NCI-H1436 treated with DMSO at 0.1 percent for 48 hours (cell line): ENCODE data around the gene NRIP3.

ENCODE experiments used
- DNase-seq: peaks from one replicate; lab custom pipeline; 2025; lab: John Stamatoyannopoulos, UW

NRIP3 gene

GRCh38 chr11:9003573-9004182 lies at the start of gene NRIP3:
Gene NRIP3 (minus strand): TSS chr11:9004001. CDS start chr11:9003935, 66 bp downstream.
- DNase-seq = no peak

- no peak for DNase-seq
Observed at GRCh38 chr11:9052316-9052715, 48.5 kb upstream of the NRIP3 start.

DNA sequence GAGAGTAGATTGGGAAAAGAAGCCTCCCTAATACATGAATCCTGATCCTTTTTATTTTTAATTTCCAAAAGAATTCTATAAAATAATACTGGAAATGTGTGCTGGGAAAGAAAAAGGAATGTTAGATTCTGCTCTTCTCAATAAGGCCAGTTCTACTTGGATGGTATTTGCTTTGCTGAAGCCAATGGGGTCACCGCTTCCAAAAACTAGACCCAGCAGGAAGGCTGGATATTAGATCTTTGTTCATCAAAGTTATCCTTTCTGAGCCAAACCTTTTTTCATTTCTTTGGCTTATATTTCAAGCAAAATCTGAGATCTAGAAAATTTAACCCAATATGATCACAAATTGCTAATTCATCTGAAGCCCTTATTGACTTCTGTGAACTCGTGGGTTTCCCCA lies 46.2 kb upstream of the NRIP3 start:
- DNase-seq = no peak

- DNase-seq = no peak
Observed at GRCh38 chr11:9047964-9048523, 44.2 kb upstream of the NRIP3 start.

DNA sequence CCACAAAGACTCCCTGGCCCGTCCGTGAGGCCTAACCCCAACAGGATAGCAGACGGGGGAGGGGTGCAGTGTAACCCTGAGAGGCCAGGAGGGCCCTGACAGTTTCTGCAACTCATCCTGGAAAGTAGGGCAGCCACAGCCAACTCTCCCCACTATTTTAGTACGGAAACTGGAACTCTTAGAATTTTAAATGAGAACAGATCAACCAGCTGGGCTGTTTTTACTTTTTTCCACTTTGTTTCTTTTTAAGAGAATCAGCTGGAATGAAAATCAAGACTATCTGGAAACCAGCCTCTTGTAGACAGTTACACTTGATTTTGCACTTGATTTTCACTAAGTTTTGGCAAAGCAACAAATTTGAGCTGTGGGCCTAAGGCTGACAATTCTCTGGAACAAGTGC lies 42.7 kb upstream of the NRIP3 start:
- DNase-seq = no peak

- no peak for DNase-seq
Observed at GRCh38 chr11:9042488-9042887, 38.7 kb upstream of the NRIP3 start.

- DNase-seq = no peak
Observed at GRCh38 chr11:9041747-9042146, 37.9 kb upstream of the NRIP3 start.

GRCh38 chr11:9040410-9040809 lies 36.6 kb upstream of the NRIP3 start:
- no peak for DNase-seq

DNA sequence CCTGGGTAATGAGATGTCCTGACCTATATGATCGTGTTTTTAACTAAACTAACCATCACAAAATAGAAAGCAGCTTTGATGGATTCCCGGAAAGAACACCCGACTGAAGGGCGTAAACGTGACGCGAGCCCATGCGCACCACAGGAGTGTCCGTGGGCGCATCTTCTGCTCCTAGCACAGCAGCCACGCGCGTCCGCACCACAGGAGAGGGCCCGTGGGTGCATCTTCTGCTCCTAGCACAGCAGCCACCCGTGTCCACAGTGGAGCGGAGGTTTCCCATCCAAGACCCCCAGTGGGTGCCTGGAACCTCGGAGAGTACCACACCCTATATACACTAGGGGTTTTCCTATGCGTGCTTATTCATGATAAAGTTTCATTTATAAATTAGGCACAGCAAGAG lies 36.1 kb upstream of the NRIP3 start:
- no peak for DNase-seq

- DNase-seq = no peak
Observed at GRCh38 chr11:9039198-9039597, 35.4 kb upstream of the NRIP3 start.

DNA sequence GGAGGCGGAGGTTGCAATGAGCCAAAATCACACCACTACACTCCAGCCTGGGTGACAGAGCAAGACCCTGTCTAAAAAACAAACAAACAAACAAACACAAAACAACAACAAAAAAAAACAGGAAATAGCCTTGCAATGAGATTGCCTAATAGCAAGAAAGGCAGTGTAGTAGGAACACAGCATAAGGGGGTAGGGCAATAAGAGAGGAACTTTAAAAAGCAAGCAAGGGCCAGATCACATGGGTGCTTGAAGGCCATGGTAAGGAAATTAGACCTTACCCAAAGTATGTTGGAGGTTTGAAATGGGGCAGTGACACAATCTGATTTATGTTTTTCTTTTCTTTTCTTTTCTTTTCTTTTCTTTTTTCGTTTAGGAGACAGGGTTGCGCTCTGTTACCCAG lies 34.7 kb upstream of the NRIP3 start:
- DNase-seq = no peak

DNA sequence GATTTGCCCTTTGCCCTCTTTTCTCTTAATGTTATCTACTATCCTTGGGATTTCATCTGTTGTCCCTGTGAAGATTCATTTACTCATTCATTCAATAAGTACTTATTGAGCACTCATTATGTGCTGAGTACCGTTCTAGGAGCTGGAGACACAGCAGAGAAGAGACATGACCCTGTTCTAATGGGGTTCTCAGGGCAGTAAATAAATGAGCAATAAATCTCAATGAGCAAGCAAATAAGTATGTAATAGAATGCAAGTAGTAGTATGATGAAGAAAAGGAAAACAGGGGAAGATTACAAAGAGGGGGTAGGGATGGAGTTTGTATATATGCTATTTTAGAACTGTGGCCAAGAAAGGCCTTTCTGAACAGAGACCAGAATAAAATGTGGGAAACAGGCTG lies 34.2 kb upstream of the NRIP3 start:
- no peak for DNase-seq

DNA sequence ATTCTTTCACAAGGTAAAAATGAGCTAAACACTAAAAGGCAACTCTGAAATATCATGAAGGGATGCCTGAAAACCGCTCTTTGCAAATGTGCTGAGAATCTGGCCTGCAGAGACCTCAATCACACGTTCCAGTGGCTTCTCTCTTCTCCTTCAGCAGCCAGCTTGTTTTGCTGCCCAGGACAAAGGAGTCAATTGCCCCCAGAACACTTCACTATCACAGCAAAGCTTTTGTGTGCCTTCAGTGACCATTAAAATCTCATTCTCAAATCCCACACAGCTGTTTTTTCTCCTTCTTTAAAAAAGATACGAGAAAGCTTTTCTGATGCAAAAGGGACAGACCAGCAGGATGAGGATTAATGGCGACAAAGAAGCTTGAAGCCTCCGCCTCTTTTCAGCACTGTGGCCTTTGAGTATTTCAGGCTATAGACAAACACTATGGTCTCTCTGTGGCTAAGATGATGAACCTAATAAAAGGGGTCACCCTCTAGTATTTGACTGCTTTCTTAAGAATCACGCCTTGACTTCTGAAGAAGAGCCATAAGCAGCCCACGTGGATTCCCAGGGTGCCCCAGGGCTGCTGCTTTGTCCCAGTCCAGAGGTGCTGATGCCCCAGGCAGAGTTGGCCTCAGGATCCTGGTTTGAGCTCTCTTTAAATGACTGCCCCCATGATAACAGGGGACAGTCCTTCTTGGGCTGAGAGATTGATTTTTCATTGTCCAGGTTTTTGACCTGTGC lies 33.4 kb upstream of the NRIP3 start:
- no peak for DNase-seq

DNA sequence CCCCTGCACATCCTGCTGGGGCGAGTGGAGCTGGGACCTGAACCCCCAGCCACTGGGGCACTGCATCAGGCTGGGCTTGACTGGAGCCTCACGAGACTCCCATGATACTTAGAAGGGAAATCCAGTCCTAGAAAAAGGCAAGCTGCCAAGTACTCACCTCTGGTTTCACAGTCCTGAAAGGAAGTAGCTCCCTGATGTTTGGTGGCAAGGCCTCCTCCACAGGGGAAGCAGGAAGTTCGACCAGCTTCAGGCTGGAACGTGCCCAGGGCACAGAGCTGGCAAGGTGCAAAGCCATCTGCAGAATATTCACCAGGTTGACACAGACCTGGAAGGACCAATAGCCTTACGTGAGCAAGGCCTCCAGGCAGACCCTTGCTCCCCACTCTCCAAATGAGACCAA lies 26.8 kb upstream of the NRIP3 start:
- DNase-seq = no peak

DNA sequence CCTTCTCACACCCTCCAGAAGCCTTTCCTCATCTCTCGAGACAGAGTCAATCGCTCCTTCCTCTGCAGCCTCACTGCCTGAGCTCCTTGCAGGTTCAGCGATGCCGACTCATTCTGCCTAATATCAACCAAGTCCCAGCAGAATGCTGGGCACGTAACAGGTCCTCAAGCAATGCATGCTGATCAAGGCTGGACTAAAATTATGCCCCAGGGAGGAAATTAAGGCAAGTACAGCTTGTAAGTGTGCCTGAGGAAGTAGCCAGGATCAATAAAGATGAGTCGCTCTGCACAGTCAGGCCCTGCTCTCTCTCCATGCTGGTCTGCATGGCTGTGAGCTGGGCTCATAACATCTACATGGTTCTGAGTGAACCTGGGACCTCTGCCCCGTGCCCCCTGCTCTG lies 25.6 kb upstream of the NRIP3 start:
- no peak for DNase-seq

DNA sequence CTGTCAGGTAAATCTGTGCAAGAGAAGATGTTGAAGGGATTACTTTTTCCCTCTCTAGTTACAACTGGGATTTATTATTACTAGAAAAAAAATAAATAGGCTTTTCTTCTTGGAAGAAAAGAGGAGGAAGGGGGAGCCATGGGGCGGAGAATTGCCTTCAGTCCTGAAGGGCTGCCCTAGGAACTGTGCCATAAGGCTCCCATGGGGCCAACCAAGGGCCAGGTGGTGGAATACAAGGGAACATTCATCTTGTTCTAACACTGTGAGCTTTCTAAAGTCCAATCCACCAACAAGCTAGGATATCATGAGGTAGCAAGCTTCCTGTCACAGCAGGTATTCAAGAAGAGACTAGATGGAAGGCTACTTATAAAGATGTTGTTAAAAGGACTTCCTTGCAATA lies 24.8 kb upstream of the NRIP3 start:
- no peak for DNase-seq

DNA sequence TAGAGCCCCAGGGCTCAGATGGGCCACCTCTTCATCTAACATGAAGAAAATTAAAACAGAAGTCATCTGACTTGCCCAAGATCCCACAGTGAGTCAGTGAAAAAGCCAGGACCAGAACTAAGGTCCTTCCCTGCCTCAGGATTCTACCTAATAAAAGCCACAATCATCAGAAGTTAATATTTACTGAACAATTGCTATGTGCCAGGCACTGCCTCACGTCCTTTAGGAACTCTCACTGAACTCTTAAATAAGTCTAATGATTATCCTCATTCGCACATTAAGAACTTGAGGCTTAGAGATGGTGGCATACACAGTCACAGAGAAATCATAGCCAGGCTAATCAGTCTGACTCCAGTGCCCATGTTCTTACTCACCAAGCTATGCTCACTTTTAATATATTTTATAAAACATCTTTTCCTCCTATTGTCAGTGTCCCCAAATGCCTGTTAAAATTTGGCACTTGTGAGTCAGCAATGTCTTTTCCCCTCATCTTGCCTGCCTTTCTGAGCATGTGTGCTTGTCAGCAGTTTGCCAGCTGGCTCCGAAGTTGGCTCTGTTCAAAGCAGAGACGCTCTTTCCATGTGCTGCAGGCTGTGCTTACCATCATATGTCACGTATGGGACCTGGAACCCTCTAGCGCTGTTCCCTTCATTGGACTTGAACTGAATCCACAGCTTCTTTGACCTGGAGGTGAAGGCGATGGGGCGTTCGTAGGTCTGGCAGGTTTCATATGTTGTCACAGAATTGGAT lies 21.5 kb upstream of the NRIP3 start:
- no peak for DNase-seq

GRCh38 chr11:9022961-9023680 lies 19.3 kb upstream of the NRIP3 start:
- no peak for DNase-seq

DNA sequence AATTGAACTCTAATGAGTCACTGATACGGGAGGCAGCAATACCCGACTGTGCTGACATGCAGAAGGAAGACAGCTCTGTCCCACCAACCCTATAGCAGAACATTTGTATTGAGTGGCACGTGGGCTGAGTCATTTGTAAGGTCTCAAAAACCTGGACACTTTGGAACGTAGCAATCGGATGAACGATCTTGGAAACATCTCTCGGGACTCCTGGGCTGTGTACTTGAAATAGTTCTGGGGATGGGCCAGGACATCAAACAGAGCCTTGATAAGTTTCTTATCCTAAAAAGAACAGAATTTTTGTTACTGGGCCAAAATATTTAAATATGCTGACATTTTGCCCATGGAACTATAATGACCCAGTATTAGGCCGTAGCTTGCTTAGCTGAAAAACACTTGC lies 17.1 kb upstream of the NRIP3 start:
- DNase-seq = no peak

- no peak for DNase-seq
Observed at GRCh38 chr11:9019861-9020260, 16.1 kb upstream of the NRIP3 start.

GRCh38 chr11:9017773-9018172 lies 14.0 kb upstream of the NRIP3 start:
- no peak for DNase-seq

GRCh38 chr11:9016916-9017642 lies 13.3 kb upstream of the NRIP3 start:
- DNase-seq = no peak
